HG02798 (cell line): ENCODE results near the gene FTL.

Experiments used
- ATAC-seq: cut with Tn5 transposase; IDR thresholded peaks from one replicate; pipeline ENCODE4 v1.9.1; 2021; ENCODE audit warnings: mild to moderate bottlenecking; ENCODE audit not compliant: unreplicated experiment, poor library complexity

Gene FTL

DNA sequence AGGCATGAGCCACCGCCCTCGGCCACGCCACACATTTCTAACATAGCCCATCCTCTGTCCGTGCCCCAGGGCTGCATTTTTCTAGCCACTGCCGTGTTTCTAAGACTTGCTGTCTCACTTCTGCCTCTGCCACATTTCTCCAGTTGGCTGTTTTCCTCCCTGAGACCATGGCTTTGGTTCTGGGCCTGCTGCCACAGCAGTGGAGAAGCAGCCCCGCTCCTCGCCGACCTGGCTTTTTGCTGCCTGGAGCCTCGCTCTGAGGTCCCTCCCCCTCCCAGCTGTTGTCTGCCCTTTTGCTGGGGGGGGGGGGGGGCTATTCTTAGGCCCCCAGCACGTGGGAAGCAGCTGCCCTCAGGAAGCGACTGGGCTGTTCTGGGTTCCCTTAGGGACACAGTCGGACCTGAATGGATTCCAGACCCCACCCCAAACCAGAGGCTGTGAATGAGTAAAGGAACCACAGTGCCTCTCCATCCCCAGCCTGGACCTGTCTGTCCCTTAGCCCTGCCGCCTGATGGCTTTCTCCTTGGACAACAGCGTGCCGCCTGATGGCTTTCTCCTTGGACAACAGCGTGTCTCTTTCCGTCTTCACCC, 24.7 kb downstream of the FTL start:
- no peak for ATAC-seq

DNA sequence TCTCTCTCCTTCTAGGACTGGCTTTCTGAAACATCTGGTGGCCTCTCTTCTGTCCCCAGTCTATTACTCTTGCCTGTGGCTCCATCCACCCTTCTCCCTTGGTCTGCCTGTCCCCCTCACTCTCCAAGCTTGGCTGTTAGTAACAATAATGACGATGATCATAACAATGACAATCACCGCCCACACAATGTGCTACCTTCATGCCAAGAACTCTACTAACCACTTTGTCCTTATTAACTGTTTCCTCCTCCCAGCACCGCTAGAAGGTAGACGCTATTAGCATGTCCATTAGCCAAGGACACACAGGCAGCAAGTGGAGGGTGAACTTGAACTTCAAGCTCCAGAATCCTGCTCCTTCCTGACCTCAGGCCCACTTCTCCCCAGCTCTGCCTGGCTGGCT, 25.3 kb downstream of the FTL start:
- no peak for ATAC-seq

GRCh38 chr19:48991011-48991609, 26.0 kb downstream of the FTL start:
- no peak for ATAC-seq

DNA sequence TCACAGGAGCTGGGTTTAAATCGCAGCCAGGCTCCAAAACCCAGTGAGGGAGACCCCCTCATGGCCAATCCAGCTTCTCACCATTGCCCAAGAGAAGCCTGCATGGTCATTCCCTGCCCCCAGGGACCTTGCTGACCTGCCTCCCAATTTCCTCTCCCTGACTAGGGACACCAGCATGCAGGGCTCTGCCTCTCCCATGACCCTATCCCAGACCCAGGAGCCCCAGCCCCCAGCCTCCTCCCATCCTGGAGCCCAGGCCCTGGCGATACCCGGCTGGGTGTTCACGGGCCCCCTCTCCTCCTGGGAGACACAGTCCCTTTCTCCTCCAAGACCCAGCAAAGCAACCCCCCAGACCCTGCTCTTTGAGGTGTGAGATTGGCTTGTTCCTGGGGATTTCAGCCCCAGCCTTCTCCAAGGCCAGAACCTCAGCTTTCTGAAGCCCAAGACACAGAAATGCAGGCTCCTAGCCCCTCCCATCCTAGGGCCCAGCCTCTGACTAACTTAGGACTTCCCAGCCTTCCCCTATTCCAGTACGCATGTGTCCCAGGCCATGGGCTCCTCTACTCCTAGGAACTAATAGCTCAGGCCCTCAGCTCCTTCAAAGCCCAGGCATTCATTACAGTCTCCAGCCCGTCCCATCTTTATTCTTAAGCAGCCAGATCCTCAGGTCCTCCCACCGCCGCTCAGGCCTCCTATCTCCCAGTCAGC, 26.9 kb downstream of the FTL start:
- ATAC-seq: no peak

DNA sequence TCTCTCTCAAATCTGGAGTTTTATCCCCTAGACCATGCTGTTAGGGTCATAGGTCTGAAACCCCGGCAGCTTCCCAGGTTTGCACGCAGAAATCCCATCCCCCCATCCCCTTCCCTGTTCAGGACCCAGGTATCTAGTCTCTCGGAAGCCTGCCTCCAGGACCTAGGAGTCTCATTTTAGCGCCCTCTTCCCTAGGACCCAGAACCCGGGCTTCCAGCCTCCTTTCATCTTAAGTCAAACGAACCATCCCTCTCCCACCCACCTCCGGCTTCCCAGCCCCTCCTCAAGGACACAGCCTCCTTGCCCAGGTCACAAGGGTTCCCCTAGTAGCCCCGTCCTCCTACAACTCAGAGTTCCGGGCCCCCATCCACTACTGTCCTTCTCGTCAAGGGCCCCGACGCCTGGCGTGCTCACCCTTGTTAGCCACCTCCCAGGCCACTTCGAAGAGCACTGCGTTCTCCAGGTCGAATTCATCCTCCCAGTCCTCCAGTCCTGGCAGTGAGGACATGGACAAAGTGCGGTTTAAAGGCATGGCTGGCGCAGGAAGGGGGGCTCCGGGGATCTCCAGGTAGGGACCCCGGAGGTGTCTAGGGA, 27.6 kb downstream of the FTL start:
- no peak for ATAC-seq

DNA sequence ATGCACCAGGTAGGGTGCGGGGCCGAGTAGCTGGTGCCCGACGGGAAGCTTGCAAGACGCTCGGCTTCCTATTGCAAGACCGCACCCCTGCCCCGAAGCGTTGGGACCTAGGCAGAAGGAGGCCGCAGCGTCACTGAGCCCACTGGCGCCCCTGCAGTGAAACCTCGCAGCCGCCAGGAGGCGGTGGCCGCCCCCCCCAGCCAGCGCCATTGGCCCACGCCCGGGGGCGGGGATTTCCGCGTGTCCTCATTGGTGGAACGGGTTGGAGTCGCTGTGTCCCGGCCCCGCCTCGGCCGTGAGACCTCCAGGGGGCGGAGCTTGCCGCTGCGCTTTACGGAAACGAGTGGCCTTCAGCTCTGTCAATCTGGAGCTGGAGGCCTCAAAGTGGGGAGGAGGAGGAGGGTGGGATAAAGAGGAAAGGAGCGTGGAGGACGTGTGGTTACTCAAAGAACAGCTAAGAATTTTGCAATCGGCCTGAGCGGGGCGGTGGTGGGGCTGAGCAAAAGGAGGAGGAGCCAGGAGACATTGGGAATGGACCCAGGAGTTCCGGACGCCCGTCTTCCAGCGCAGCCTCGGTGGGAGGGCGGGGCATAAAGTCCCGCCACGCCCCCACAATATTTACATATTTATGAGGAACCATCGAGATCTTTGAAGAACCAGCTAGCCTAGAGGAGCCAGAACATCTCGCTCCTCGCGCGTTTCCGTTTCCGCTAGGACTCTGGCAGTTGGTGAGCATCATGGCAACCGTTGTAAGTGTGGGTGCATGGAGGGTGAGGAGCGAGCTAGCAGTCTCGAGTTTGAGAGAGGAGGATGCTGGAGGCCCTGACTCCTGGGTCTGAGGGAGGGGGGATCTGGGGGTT, 28.3 kb downstream of the FTL start, which contains the start of the genes GYS1 and RUVBL2:
Gene GYS1 (minus strand): TSS at position 135 of the 860 bp plus-strand sequence. CDS start 197 bp downstream, outside the sequence.
Gene RUVBL2 (plus strand): TSS at position 713 of the 860 bp plus-strand sequence. CDS start 25 bp downstream, at position 738.
- ATAC-seq: peak; percentile 93

DNA sequence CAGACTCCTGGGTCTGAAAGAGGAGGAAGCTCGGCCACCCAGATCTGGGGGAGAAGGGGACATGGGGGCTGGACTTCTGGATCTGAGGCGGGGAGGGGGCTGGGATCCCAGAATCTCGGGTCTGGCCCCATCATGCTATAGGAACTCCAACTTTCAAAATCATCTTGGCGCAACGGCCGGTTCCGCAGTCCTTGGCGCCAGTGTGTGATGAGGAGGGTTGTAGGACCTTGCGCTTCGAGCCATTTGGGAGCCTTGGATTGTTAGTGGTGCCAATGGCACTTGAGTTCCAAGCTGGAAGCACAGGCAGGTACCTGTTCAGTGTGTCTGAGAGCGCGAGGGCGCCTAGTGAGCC, 28.9 kb downstream of the FTL start:
- ATAC-seq: no peak

- no peak for ATAC-seq
These were observed 32.9 kb downstream of the FTL start for GRCh38 chr19:48997972-48998371.

GRCh38 chr19:48999481-49000325, 34.6 kb downstream of the FTL start:
- no peak for ATAC-seq

GRCh38 chr19:49004133-49004532, 39.0 kb downstream of the FTL start:
- no peak for ATAC-seq

GRCh38 chr19:49004964-49005614, 40.0 kb downstream of the FTL start:
- no peak for ATAC-seq

DNA sequence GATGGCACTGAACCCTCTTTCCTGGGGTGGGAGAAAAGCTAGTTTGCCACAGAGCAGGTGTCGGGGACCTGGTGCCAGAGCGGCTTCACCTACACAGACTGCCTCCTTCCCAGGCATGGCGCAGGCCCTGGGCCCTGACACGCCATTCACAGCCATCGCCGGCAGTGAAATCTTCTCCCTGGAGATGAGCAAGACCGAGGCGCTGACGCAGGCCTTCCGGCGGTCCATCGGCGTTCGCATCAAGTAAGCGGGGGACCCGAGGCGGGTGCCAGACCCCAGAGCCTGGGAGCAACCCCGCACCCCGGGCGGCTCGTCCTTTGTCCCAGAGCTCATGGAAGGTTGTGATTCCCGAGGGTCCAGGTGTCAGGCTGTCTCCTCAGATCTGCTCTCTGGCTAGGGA, 41.8 kb downstream of the FTL start:
- ATAC-seq: no peak

DNA sequence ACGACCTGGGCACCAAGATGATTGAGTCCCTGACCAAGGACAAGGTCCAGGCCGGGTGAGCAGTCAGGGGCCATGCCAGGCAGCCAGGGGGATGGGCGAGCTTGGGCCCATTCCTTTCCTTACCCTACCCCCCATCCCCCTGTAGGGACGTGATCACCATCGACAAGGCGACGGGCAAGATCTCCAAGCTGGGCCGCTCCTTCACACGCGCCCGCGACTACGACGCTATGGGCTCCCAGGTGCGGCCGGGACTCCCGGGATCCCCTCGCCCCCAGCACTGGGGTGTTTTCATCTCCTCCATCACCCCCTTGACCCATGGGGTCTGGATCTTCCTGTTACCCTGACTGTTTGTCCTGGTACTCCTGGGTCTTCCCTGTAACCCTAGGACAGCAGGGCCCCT, 44.7 kb downstream of the FTL start:
- ATAC-seq: no peak

DNA sequence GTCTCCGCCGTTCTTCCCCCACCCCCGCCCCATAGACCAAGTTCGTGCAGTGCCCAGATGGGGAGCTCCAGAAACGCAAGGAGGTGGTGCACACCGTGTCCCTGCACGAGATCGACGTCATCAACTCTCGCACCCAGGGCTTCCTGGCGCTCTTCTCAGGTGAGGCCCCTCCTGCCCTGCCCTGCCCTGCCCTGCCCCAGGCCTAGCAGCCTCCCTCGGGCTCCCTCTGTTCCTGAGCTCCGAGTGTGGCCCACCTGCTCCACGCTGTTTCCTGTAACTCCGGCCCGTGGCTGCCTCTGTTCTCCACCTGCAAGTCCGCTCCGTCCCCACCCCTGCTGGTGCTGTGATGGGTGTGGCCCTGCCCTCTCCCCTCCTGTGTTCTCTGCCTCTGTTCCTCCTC, 45.3 kb downstream of the FTL start:
- ATAC-seq: no peak

- ATAC-seq: no peak
These were observed 46.1 kb downstream of the FTL start for GRCh38 chr19:49011194-49011593.

- ATAC-seq: no peak
These were observed 49.2 kb downstream of the FTL start for GRCh38 chr19:49014123-49014869.

- ATAC-seq: no peak
These were observed 49.8 kb downstream of the FTL start for GRCh38 chr19:49014870-49015255.

DNA sequence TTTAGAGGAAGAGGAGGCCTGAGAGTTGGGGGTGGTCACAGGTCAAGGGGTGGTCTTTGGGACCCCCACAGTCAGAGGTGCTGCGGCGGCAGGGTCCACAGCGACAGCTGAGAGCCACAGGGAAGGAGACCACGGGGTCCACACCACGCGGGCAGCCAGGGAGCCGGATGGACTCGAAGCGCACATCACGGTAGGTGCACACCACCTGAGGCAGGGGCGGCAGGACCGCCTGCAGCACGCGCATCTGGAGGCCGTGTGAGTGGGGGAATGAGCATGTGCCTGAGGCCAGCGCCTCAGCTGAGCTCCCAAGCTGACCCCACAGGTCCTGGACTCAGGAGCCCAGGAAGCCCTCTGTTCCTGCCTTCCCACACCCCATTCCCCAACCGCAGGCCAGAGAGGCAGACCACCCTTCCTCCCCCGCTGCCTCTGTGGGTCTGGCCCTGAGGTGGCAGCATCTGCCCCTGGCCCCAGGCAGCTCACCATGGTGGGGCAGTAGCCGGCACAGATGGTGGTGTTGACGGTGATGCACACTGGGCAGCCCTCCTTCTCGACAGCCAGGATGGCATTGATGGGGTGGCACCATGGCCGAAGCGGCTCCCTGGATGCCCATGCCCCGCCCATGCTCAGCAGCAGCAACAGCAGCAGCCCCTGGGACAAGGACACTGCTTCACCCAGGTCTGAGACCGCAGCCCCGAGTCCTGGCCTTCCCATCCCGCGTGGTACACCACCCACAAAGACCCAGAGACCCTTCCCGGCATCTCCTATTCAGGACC, 51.1 kb downstream of the FTL start:
- ATAC-seq: no peak
